HCT116 (cell line): Measurements from ENCODE around the gene GJA10. TPM values are rescaled to one million over a fixed set of nuclear protein-coding genes. Genes with fewer than 3 reads are reported as not detected.

ENCODE experiments used
- ATAC-seq: fragments of 200-7000 bp; cut with Tn5 transposase; 2 replicates; pipeline ENCODE4 v1.9.1; 2020; ENCODE audit warnings: mild to moderate bottlenecking, moderate library complexity
- BruUV-seq: library from RNA; stranded (reverse); fragments of 400-500 nt; replicated peaks from 2 replicates; lab custom pipeline; 2021; lab: Mats Ljungman, UMichigan
- CTCF ChIA-PET: fragments of 300-600 bp; sonication (Branson Sonifier 250); formaldehyde crosslinking; loops from one replicate; lab custom pipeline; 2021; ENCODE audit warnings: antibody characterized with exemption; lab: Charles Lee
- POLR2A ChIA-PET: fragments of 300-600, 350-600 bp; sonication (Branson Sonifier 250); formaldehyde crosslinking; loops from one replicate; lab custom pipeline; 2021; ENCODE audit warnings: antibody characterized with exemption; lab: Charles Lee
- RAD21 ChIA-PET, 2 experiments: fragments of 300-600 bp; sonication (Branson Sonifier 250); formaldehyde crosslinking; loops; one replicate each; lab custom pipeline; 2023; ENCODE audit warnings: low total read pairs in 2 of 2; ENCODE audit not compliant: uncharacterized antibody in 2 of 2, unreplicated experiment in 2 of 2, low non-redundant PET in 1 of 2; lab: Charles Lee
- DNase-seq: peaks from one replicate; pipeline ENCODE4 v3.0.0-alpha.2; 2010; ENCODE audit warnings: low read depth, low spot score
- H2AFZ ChIP-seq: fragments of 200-600 bp; shearing (Covaris generic), sonication (generic); 2 replicates; pipeline ENCODE4 v1.6.1; 2017; ENCODE audit warnings: low read depth, mixed run types, mixed read lengths, antibody characterized with exemption, low read length; ENCODE audit not compliant: poor library complexity, severe bottlenecking
- H3K27ac ChIP-seq: 2 replicates; pipeline ENCODE4 v1.5.1; 2012; ENCODE audit warnings: low read depth, low read length
- H3K27me3 ChIP-seq: fragments of 200-600 bp; sonication (generic); 2 replicates; pipeline ENCODE4 v1.6.1; 2016; ENCODE audit warnings: mixed run types, low read length, mixed read lengths; ENCODE audit not compliant: insufficient read depth
- H3K36me3 ChIP-seq, 2 experiments: fragments of 200-500 bp in 1 of 2; fragments of 200-600 bp in 1 of 2; sonication (Bioruptor generic) in 1 of 2; sonication (generic) in 1 of 2; 2 replicates each; pipeline versions ENCODE4 v1.5.1 to v1.6.1; 2014 to 2016; ENCODE audit warnings: low read length in 2 of 2, inconsistent platforms in 1 of 2, mixed read lengths in 1 of 2, mixed run types in 1 of 2; ENCODE audit not compliant: insufficient read depth in 2 of 2, control insufficient read depth in 1 of 2
- H3K4me1 ChIP-seq, 2 experiments: fragments of 200-600 bp in 1 of 2; sonication (generic) in 1 of 2; 2 replicates each; pipeline versions ENCODE4 v1.5.1 to v1.6.1; 2012 to 2017; ENCODE audit warnings: low read length in 2 of 2, inconsistent platforms in 1 of 2, mild to moderate bottlenecking in 1 of 2, mixed read lengths in 1 of 2, mixed run types in 1 of 2, moderate library complexity in 1 of 2; ENCODE audit not compliant: insufficient read depth in 2 of 2, control insufficient read depth in 1 of 2
- H3K4me2 ChIP-seq: fragments of 200-600 bp; sonication (generic); 2 replicates; pipeline ENCODE4 v1.6.1; 2017; ENCODE audit warnings: mixed run types, low read length, mixed read lengths
- H3K4me3 ChIP-seq, 2 experiments: fragments of 200-600 bp in 1 of 2; sonication (generic) in 1 of 2; replicated peaks in 1 of 2; 2 replicates each; pipeline ENCODE4 v1.5.1; 2011 to 2016; ENCODE audit warnings: low read length in 2 of 2, control low read depth in 1 of 2, low read depth in 1 of 2, mild to moderate bottlenecking in 1 of 2, mixed read lengths in 1 of 2, mixed run types in 1 of 2
- H3K79me2 ChIP-seq: fragments of 200-600 bp; sonication (generic); 2 replicates; pipeline ENCODE4 v1.6.1; 2017; ENCODE audit warnings: mild to moderate bottlenecking, mixed run types, low read length, moderate library complexity, mixed read lengths; ENCODE audit not compliant: insufficient read depth
- H3K9ac ChIP-seq: fragments of 200-600 bp; sonication (generic); 2 replicates; pipeline ENCODE4 v1.6.1; 2016; ENCODE audit warnings: low read length, mixed read lengths
- H3K9me2 ChIP-seq: fragments of 200-600 bp; sonication (generic), shearing (Covaris generic); 2 replicates; pipeline ENCODE4 v1.6.1; 2017; ENCODE audit warnings: mixed run types, mild to moderate bottlenecking, moderate library complexity; ENCODE audit not compliant: insufficient read depth
- H3K9me3 ChIP-seq, 2 experiments: fragments of 200-500 bp in 1 of 2; fragments of 200-600 bp in 1 of 2; sonication (Bioruptor generic) in 1 of 2; sonication (generic) in 1 of 2; 2 replicates each; pipeline ENCODE4 v1.6.1; 2014 to 2017; ENCODE audit warnings: low read length in 2 of 2, mixed read lengths in 2 of 2, inconsistent platforms in 1 of 2, low read depth in 1 of 2, mild to moderate bottlenecking in 1 of 2, mixed run types in 1 of 2, moderate library complexity in 1 of 2; ENCODE audit not compliant: control insufficient read depth in 1 of 2, insufficient read depth in 1 of 2
- H4K20me1 ChIP-seq: fragments of 200-600 bp; sonication (generic), shearing (Covaris generic); 2 replicates; pipeline ENCODE4 v1.6.1; 2017; ENCODE audit warnings: mixed run types, mild to moderate bottlenecking, moderate library complexity; ENCODE audit not compliant: insufficient read depth
- ATF3 ChIP-seq: IDR thresholded peaks from 2 replicates; pipeline ENCODE4 v1.6.1; 2012
- EGR1 ChIP-seq: IDR thresholded peaks from 2 replicates; pipeline ENCODE4 v1.6.1; 2012; ENCODE audit warnings: low read depth
- EZH2 ChIP-seq: fragments of 200-600 bp; sonication (generic); IDR thresholded peaks from 2 replicates; pipeline ENCODE4 v1.6.1; 2017; ENCODE audit warnings: antibody characterized with exemption, mixed run types
- EZH2phosphoT487 ChIP-seq: fragments of 200-600 bp; IDR thresholded peaks from 2 replicates; pipeline ENCODE4 v1.6.1; 2018; ENCODE audit warnings: antibody characterized with exemption, borderline replicate concordance
- MAX ChIP-seq: IDR thresholded peaks from 2 replicates; pipeline ENCODE4 v1.6.1; 2012
- POLR2AphosphoS5 ChIP-seq: IDR thresholded peaks from 2 replicates; pipeline ENCODE4 v1.6.1; 2011; ENCODE audit warnings: mild to moderate bottlenecking, low read depth, low read length, moderate library complexity
- SIN3A ChIP-seq: IDR thresholded peaks from 2 replicates; pipeline ENCODE4 v1.6.1; 2012; ENCODE audit warnings: low read depth
- SP1 ChIP-seq: IDR thresholded peaks from 2 replicates; pipeline ENCODE4 v1.6.1; 2012; ENCODE audit warnings: low read depth
- YY1 ChIP-seq: IDR thresholded peaks from 2 replicates; pipeline ENCODE4 v1.6.1; 2011; ENCODE audit warnings: low read length, low read depth, moderate library complexity, mild to moderate bottlenecking; ENCODE audit not compliant: insufficient replicate concordance; ENCODE audit errors: extremely low read depth
- ZBTB33 ChIP-seq: IDR thresholded peaks from 2 replicates; pipeline ENCODE4 v1.6.1; 2011; ENCODE audit warnings: mild to moderate bottlenecking, low read length, moderate library complexity; ENCODE audit not compliant: insufficient replicate concordance; ENCODE audit errors: extremely low read depth
- intact Hi-C: fragments of 100-400 bp; cut with micrococcal nuclease; formaldehyde crosslinking; loops from 2 replicates; pipeline ENCODE4 v1.10.0; 2022
- total RNA-seq: library from RNA; stranded (reverse); gene quantifications from one replicate; pipeline ENCODE4 v1.2.1, GENCODE V29; 2021; ENCODE audit not compliant: unreplicated experiment

GJA10 gene
- total RNA-seq, 1 experiment from 2014 or later, result not detected

GRCh38 chr6:89941763-89942497, 47.7 kb downstream of the GJA10 start:
- Histone ChIP-seq H3K4me3 (no peak overlapping the region), H3K9me3 (no peaks in the 10 kb centered on the region), H3K9me2 (no peaks in the 10 kb centered on the region), H3K4me1 (no peaks in the 10 kb centered on the region), H3K4me2 (no peak overlapping the region), H3K9ac (no peak overlapping the region), H3K36me3 (no peaks in the 10 kb centered on the region), H3K27me3 (no peaks in the 10 kb centered on the region), H2AFZ (no peak overlapping the region), H3K27ac (no peak overlapping the region), H3K79me2 (no peaks in the 10 kb centered on the region), H4K20me1 (no peaks in the 10 kb centered on the region)
- CTCF ChIA-PET, result interaction anchor here (1.5 to 4.9 kb wide), 2 partner anchors 451 to 537 kb away, joined by 4 to 165 read pairs; no protein-coding TSS in a partner anchor
- ATAC-seq (no peak), DNase-seq (no peak)
- POLR2A ChIA-PET, result no interaction called here
- TF ChIP-seq ZBTB33 (no peak), ATF3 (no peak), EGR1 (no peak)
- intact Hi-C loops, result loop anchor here (2.0 to 10.0 kb wide), 3 partner anchors 237 to 630 kb away; no protein-coding TSS in a partner anchor
- BruUV-seq, result no TSS peak
- RAD21 ChIA-PET, result interaction anchor here in 1 of 2 experiments (2.3 kb wide), 1 partner anchor 537 kb away, joined by 19 read pairs; no protein-coding TSS in a partner anchor

- POLR2A ChIA-PET, result no interaction called here
- ATAC-seq, result no peak
These were observed 48.3 kb downstream of the GJA10 start for GRCh38 chr6:89942601-89943000.

More at GRCh38 chr6:89942601-89943000, 48.3 kb downstream of the GJA10 start:
- intact Hi-C loops, result loop anchor here (5.0 to 10.0 kb wide), 2 partner anchors 342 to 630 kb away; no protein-coding TSS in a partner anchor
- H3K9me2 ChIP-seq, result no peaks in the 10 kb centered on the region
- CTCF ChIA-PET, result interaction anchor here (1.5 kb wide), 1 partner anchor 450 kb away, joined by 4 read pairs; no protein-coding TSS in a partner anchor
- TF ChIP-seq SP1 (no peak), YY1 (no peak), EZH2 (no peak), ZBTB33 (no peak), EZH2phosphoT487 (no peak), POLR2AphosphoS5 (no peak), MAX (no peak), ATF3 (no peak), EGR1 (no peak), SIN3A (no peak)
- no peak overlapping the region for H3K27ac ChIP-seq
- RAD21 ChIA-PET, result no interaction called here
- H3K4me1 ChIP-seq, result no peaks in the 10 kb centered on the region
- no peaks in the 10 kb centered on the region for H3K27me3 ChIP-seq
- H3K4me2 ChIP-seq, result no peak overlapping the region
- no peak overlapping the region for H2AFZ ChIP-seq
- no TSS peak for BruUV-seq
- no peak overlapping the region for H3K9ac ChIP-seq
- no peaks in the 10 kb centered on the region for H3K79me2 ChIP-seq
- no peaks in the 10 kb centered on the region for H3K9me3 ChIP-seq
- no peaks in the 10 kb centered on the region for H3K36me3 ChIP-seq
- H3K4me3 ChIP-seq, result no peak overlapping the region
- H4K20me1 ChIP-seq, result no peaks in the 10 kb centered on the region
- DNase-seq, result no peak
